ENCODE measurements around the gene EIF6.

DNA sequence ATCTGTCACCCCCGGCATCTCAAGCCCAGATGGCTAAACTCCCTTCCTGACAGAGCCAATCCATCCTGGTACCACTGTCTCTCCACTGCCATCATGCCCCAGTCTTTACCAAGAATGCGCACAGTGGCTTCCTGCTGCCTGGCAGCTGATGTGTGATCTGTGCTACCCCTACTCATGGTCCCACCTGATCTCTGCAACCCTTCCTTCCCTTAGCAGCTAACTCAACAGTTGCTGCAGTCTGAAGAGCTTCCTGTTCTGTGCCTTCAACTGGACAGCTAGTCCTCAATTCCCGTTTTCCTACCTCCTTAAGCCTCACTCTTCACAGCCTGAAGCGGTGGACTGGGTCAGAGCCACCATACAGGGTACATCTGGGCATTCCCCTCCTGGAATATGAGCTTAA lies 15.2 kb upstream of the EIF6 start:
- TF ChIP-seq, protein P1, sequence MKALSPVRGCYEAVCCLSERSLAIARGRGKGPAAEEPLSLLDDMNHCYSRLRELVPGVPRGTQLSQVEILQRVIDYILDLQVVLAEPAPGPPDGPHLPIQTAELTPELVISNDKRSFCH (CRISPR knock-in tag; IDR thresholded peaks at IDR 0.05), result no peak
- TF ChIP-seq, protein P1 (tag; IDR thresholded peaks at IDR 0.05), result no peak
- no peak for TF ChIP-seq POLR2A (conservative IDR thresholded peaks at IDR 0.05)
- TF ChIP-seq GATAD2A (IDR thresholded peaks at IDR 0.05), result no peak

Data from K562 (cell line).